NK-92 treated with Interleukin-12 subunit alpha and Interleukin-12 subunit beta, amount 100 ng/mL, for 24 hours (cell line): Measurements from ENCODE around the gene PACSIN2.
"Not testable (repeated sequence)": the region's sequence is repeated elsewhere in the genome, so short reads cannot be mapped to it uniquely, and the experiment has no call there.

Experiments
- DNase-seq: peaks from one replicate; lab custom pipeline; 2025; lab: John Stamatoyannopoulos, UW

The PACSIN2 gene

GRCh38 chr22:42945736-42946135 lies 69.2 kb downstream of the PACSIN2 start:
- DNase-seq, result peak; percentile 15

DNA sequence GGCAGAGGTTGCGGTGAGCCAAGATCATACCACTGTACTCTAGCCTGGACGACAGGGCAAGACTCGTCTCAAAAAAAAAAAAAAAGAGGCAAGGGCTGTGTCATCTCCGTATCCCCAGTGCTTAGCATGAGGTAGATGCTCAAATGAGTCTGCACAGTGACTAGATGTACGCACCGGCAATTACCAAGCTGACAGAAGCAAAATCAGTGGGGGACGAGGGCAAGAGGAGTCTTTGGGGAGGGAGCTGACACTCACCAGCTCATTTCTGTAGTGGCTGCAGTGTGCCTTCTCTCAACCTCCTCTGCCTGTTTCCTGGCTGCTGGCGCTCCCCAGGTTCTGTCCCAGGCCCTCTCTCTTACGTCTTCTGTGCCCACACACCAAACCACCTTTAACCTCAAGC lies 69.9 kb downstream of the PACSIN2 start:
- DNase-seq, result no peak

GRCh38 chr22:42944409-42944808 lies 70.5 kb downstream of the PACSIN2 start:
- DNase-seq, result no peak

- no peak for DNase-seq
Measured at GRCh38 chr22:42943981-42944380, 71.0 kb downstream of the PACSIN2 start.

- no peak for DNase-seq
Measured at GRCh38 chr22:42942351-42942750, 72.6 kb downstream of the PACSIN2 start.

DNA sequence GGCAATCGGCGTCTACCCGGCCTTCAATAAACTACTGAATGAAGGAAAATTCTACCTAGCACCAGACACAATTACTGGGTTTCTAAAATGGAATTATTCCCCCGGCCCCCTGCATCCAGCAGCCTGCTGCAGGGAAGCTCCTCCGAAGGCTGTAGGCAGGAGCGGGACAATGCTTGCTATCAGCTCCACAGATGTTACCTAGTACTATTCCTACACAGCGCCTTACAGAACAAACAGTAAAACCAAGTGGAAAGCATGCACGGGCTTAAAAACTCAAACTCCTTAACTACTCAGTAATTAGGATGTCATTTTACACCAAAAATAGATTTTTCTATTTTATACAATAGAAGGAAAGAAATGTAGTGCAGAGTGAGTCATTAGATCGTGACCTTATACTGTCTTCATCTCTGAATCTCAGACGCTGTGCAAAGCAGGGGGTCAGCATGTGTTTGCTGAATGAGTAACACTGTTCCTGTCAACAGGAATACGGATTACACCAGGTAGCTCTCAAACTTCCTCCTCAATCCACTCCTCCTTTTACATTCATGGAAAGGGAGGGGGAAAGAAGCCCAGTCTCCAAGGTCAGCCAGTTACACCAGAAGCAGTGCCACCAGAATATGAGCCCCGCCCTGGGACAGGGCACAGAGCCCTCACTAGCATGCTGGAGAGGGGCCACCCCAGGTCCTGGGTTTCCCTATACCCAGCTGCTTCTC lies 74.9 kb downstream of the PACSIN2 start:
- DNase-seq, result no peak

GRCh38 chr22:42939451-42939881 lies 75.5 kb downstream of the PACSIN2 start:
- DNase-seq, result no peak

DNA sequence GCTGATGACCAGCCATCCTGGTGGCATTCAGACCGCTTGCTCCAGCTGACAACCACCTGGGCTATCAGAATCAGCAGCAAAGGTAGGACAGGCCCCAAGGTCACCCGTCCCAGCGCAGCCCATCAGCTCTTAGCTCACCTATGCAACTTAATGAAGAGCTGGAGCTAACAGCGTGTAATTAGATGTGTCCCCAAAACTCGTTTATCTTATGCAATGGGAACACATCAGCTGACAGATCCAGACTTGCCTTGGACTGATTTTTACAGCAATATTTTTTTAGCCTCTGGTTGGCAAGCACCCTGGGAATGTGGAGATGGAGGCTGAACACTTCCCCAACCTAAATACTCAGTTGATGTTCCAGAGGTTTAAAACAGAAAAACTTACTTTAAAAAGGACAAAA lies 76.0 kb downstream of the PACSIN2 start:
- no peak for DNase-seq

DNA sequence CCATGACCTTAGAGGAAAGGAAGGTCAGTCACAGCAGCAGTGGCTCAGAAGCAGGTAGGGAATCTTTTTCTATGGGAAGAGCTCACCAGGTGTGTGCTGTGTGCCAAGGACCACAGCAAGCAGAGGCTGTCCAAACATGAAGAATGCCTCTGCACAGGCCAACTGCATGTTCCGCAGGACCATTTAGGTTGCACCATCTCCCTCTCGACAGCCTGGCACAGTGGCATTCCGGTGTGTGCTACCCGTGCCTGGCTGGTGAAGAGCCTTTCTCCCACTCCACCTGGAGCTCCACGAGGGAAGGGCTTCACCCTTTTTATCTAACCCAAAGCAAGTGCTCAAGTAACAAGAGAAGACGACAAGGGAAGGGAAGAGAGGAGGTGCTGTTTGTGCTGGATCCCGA lies 76.5 kb downstream of the PACSIN2 start:
- no peak for DNase-seq

- peak; percentile 14 for DNase-seq
Measured at GRCh38 chr22:42937164-42937843, 77.6 kb downstream of the PACSIN2 start.

DNA sequence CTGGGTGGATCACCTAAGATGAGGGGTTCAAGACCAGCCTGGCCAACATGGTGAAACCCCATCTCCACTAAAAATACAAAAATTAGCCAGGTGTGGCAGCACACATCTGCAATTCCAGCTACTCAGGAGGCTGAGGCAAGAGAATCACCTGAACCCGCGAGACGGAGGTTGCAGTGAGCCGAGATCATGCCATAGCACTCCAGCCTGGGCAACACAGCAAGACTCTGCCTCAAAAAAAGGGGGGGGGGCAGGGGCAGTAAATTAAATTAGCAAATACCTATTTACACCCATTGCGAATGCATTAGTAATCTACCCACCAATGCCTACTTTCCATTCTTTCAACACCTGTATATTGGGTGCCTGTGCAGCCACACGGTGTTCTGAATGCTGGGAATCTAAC lies 78.3 kb downstream of the PACSIN2 start:
- DNase-seq, result not testable (repeated sequence)

DNA sequence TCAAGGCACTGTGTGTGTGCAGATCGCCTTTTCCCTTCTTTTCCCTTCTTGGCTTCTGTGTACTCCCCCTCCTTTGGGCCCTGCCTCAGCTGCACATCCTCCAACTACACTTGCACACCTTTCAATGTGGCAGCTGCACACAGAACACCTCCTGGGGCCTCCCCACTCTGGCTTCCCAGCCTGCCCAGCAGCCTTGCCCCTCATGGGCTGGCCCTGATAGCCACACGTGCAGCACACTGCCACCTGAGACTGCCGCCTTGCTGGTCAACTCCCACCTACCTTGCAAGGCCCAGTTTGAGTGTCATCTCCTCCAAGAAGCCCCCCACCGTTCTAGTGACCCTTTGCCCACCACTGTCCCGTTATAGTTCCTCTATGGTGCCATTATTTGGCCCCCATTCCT lies 80.6 kb downstream of the PACSIN2 start:
- DNase-seq, result no peak

DNA sequence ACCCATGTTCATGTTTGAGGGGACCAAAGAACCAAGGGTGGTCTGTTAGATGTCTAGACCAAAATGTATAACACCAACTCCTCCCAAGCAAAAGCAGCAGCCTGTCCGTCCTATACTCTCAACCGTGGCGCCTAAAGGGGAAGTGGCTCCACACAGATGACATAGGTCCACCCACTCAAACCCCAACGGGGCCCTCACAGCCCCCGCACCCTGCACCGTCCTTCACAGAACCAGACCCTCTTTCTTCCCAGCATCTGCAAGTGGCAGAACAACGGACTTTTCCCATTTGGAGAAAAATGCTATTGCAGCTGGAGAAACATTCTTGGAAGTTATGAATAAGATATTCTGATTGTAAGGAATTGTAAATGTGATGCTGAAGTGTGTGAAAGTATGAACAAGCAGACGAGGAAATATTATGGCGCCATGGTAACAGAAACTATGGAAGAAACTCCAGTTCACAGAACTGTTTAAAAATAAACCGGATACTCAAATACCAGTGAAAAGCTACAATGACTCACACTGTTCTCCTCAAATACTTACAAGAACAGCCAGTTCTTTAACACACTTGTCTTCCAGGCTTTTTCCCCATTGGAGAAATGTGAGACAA lies 81.4 kb downstream of the PACSIN2 start:
- DNase-seq, result no peak

- no peak for DNase-seq
Measured at GRCh38 chr22:42932857-42933484, 82.0 kb downstream of the PACSIN2 start.

- DNase-seq, result no peak
Measured at GRCh38 chr22:42932197-42932519, 82.8 kb downstream of the PACSIN2 start.

DNA sequence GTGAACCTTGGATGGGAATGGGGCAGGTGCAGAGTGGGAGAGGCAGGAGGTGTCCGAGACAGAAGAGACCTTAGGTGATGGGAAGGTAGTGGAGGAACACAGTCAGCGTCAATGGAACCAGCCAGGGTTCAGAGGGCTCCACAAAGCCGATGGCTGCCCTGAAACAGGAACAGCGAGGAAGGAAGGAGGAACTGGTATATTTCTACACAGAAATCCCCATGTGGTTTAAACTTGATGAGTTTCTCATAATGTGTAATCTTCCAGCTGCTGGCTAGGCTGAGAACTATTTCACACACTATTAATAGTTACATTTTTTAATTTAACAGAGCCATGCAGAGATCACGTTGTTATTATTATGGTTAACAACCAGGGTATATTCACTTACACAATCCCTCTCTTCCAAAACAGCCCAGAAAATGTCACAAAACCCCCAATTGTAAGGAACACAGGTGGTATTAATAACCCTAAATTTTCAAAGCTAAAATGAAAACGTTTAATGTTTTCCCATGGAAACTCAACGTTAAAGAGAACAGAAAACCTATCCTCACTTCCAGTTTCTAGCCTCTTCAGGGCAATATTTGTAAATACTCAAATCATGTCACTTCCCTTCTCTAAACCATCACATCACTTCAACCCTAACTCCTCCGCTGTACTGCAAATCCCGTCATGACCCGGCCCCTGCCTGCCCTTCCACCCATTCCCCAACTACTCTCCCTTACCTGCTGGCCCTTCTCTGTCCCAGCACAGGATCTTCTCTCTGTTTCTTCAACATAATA lies 83.3 kb downstream of the PACSIN2 start:
- DNase-seq, result no peak

DNA sequence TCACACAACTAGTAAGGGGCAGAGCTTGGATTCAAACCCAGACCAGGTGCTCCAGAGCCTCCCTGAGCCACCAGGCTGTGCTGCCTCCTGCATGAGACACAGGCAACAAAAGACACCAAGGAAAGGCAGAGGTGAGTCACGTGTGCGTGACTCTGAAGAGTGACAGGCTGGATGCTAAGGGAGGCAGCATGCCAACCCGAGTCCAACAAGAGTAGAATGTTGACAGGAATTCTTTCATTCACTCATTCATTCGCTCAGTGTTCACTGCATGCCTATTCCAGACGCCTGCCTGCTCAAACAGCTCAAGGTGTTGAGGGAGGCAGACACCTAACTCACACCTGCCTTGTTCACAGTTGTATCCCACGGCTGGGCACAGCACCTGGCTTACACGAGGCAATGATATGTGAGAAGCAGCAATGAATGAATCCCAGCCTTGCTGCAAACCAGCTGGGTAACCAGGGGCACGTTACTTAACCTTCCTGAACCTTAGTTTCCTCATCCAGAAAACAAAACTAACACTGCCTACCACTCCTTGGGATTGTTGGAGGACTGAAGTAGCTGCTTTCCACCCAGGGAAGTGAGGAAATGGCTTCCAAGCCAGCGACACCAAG lies 84.0 kb downstream of the PACSIN2 start:
- DNase-seq, result no peak

DNA sequence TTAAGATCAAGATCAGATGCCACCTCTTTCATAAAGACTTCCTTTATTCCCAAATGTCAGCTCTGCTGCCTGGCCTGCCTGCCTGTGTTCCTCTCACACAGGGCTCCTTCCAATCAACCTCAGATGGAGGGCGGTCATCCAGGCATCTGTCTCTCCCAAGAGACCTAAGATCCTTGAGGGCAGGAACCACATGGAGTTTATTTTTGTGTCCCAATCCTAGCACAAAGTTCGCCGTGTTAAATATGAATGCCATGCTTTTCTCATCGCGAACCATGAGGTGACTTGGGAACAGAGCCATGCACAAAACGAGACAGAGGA lies 85.2 kb downstream of the PACSIN2 start:
- no peak for DNase-seq

GRCh38 chr22:42928969-42929837 lies 85.7 kb downstream of the PACSIN2 start:
- no peak for DNase-seq

DNA sequence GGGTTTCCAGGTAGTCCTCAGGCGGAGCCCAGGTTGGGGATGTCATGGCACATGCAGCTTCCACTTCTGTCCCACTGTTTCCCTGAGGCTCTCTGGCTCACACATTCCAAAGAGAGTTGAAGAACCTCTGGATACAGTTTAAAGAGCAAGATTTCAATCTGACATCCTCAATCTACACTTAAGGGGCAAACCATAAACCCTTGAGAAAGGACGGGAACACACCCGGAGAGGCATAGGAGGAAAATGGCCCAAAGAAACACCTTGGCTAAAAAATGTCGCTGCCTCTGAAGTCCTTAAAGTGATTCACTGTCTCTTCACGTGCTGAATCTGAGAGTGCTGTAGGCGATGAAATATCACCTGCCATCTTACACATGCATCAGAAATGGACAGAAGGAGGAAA lies 87.0 kb downstream of the PACSIN2 start:
- no peak for DNase-seq

- DNase-seq, result no peak
Measured at GRCh38 chr22:42926768-42927167, 88.2 kb downstream of the PACSIN2 start.
